ENCODE results near the gene YY2.

DNA sequence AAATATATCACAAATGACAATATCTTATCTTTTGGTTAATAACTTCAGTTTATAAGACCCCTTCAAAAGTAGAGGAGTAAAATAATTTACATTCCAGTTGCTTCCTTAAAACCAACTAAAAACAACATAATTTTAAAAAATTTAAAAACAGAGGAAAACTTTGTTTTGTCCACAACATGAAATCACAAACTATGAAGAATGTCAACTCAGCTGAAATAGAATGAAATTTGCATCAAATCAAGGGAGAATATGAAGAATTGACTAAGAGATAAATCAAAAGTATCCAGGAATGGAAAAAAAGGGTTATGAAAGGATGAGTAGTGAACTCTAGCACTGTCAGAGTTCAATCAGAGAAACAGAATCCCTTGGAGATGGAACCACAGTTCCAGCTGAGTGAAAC is 2.2 kb upstream of the YY2 start:
- TF ChIP-seq POLR2AphosphoS5 (IDR thresholded peaks at IDR 0.05; ENCODE audit: borderline replicate concordance, low read depth, low read length) (no peak), EZH2 (IDR thresholded peaks at IDR 0.05) (no peak)

All from SK-N-MC (cell line).